RCC 7860 (cell line): ENCODE measurements around the gene VCX3B.
A peak's percentile ranks its signal among the peaks of the same experiment; 100 is the strongest.
"Not testable (repeated sequence)": the region's sequence is repeated elsewhere in the genome, so short reads cannot be mapped to it uniquely, and the experiment has no call there.

Experiments
- DNase-seq: peaks from one replicate; pipeline ENCODE4 v3.0.0-alpha.2; 2015; ENCODE audit warnings: low spot score
- FAIRE-seq: peaks from 2 replicates; lab custom pipeline; 2012; peaks lifted over from hg19 to GRCh38; lab: Jason Lieb, UNC

VCX3B gene

DNA sequence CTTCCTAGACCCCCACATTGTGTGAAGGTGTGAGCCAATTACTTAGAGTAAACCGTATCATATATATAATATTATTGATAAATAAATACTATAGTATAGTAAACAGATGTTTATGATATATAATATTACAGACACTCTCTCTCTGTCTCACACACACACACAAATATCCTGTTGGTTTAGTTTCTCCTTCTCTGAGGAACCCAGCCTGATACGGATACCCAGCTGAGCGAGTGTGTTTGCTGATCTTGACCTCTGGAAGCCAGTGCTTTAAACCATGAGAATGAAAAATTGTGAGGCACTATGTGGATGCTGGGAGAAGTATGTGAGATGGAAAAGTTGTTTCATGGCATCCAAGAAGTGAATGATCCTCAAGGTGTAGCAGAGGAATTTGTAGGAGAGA is at the start of gene VCX3B:
TSS of gene VCX3B (plus strand) at position 301 of the 400 bp plus-strand sequence. CDS start 621 bp downstream, outside the sequence.
- DNase-seq, FAIRE-seq: not testable (repeated sequence)

DNA sequence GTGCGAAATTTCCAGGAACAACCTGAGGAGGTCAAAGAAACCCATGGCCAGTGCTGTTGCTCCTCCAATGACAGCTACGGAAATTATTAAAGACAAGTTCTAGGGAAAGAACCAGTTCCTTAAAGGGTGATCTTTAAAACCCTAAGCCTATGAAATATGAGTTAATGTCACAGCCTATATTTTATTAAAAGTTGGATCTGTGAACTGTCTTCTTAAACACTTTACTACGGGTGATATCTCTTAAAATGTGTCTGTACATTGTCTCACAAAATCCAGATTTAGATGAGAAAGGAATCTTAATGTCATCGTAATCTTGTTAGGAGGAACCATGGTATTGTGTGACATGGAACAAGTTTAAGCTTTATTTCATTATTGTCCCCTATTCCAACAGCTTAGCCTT is 46.3 kb upstream of the VCX3B start:
- FAIRE-seq (no peak), DNase-seq (no peak)

DNA sequence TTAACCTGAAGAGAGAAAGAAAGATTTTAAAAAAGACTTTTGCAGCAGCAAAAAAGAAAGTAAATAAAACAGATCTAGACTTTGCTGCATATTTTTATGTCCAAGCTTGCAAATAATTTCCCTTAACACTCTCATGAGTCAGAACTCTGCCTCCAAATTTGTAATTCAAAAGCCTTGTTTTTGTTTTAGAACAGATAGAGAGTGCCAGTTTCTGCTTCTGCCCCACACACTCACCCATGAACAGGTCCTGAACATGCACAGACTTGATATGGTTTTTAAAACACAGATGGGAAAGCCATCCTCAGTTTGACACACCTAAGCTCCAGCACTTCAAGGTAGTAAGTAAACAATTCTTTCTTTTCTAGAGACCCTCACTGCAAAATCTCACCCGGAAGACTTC is 39.7 kb upstream of the VCX3B start:
- no peak for DNase-seq
- no peak for FAIRE-seq

DNA sequence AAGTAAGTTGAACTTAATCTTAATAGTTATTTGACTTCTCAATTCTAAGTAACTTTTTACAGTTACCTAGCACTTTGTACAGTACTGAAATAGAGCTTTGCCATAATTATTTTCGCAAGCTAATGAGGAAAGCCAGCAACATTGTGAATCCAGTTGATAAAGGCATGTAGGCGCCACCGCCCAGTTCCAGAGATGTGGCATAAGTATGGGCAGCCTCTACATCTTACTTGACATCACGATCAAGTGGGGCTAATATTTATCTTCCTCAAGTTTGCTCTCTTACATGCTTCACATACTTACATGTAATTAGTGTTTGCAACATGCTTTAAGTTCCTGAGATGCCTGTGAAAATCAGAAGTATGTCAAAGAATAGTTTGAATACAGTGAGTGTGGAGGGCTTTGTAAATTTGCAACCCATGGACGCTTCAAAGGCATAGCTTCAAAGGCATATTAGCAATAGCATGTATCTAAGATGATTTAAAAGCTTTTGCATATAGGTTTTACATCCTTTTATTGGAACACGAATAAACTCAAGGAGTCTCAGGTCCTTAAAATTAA is 34.9 kb upstream of the VCX3B start:
- DNase-seq (no peak), FAIRE-seq (no peak)

DNA sequence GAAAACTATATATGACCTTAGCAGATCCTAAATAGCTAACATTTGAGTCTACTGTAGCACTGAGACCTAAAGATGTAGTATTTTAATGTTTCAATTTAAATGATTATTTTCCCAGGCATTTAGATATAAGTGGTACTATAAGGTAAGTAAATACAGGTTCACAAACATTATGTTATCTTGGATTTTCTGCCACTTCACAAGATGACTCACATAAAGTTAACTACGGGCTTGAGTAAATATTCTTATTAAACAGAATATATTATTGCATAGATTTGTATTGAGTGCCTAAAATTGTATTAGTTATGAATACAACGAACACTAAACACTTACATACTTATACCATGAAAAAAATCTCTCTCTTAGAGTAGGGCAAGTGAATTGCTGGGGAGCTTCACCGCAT is 34.2 kb upstream of the VCX3B start:
- no peak for DNase-seq
- FAIRE-seq = no peak

DNA sequence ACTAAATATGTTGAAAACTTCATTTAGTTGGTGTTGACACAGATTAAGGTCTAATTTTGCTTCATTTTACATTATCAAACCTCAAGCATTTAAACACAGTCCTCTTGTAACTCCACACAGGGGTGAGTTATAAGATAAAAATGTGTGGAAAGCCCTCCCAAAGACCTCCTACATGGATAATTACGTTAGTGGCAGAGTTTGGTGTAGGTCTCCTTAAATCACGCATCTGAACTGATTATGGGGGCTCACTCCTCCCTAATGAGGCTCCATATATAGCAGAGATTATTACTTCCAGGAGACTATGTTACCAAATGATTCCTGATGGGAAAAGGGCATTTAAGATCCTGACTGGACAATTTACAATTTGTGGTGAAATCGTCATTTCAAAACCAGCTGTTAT is 32.2 kb upstream of the VCX3B start:
- no peak for DNase-seq
- FAIRE-seq = no peak

DNA sequence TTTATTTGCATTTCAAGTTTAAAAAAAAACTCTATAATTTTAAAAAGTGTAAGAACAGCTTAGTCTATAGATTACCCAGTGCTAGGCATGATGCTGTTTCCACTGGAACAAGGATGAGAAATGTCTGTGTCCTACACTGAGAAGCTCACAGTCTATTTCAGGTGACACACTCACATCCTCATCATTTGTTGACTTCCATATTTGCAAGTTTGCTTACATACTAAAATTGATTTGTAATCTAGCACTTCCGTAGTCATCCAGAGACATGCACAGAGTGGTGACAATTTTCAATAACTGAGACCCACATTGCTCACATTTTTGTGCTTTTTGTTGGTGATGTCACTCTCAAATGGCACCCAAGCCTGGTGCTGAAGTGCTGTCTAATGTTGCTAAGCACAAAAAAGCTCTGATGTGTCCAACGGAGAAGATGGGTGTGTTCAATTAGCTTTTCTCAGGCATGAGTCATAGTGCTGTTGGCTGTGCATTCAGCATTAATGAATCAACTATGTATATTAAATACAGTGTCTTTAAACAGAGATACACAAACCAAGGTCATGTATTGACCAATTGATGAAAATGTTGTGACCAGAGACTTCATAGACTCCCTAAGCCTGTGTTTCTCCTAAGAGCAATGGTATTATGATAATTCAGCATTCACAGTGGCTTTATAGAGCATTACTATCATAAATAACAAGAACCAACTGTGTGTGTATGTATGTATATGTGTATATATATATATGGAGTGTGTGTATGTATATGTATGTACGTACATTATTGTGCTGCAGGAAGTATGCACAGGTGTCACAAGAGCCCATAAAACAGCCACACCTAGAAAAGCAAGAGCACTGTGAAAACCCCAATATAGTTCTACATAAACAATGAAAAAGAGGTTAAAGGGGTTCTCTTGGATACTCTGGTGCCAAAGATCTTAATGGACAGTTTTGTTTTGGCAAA is 31.2 kb upstream of the VCX3B start:
- DNase-seq (no peak), FAIRE-seq (no peak)

DNA sequence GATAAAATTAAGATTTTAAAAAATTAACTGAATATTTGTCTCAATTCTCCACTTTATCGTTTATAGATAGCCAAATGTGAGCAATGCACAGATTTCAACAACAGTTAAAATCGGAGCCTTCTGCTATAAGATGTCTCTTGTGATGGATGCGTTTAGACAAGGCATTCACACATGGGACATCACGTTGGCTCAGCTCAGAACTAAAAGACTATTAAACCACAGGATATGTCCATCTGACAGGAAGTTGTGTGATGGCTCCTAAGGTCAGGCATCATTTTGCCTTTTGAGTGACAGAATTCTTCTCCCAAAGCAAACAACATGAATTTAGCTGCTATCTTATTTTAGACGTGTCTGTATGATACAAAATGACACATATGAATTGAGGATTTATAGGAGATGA is 17.3 kb upstream of the VCX3B start:
- DNase-seq (no peak), FAIRE-seq (no peak)

DNA sequence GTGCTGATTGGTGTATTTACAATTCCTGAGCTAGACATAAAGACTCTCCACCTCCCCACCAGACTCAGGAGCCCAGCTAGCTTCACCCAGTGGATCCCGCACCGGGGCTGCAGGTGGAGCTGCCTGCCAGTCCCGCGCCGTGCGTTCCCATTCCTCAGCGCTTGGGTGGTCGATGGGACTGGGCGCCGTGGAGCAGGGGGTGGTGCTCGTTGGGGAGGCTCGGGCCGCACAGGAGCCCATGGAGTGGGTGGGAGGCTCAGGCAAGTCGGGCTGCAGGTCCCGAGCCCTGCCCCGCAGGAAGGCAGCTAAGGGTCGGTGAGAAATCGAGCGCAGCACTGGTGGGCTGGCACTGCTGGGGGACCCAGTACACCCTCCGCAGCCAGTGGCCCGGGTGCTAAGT is 12.3 kb upstream of the VCX3B start:
- FAIRE-seq, DNase-seq: not testable (repeated sequence)

DNA sequence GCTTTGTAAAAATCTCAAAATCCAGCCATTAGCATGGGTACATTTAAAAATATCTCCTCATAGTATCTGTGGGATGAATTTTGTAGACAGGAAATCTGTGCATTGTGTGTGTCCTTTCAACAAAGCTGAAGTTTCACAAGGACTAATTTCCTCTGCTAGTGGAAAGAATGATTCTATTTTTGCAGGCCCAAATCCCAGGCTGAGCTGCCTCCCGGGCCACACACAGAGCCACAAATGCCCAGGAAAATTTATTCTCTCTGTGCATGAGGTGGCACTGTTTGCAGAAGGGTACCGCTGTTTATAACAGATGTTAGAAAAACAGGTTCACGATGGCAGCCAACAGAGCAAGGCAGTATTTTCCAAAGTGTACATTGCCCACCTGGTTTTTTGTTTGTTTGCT is 11.0 kb upstream of the VCX3B start:
- no peak for DNase-seq
- FAIRE-seq = no peak

DNA sequence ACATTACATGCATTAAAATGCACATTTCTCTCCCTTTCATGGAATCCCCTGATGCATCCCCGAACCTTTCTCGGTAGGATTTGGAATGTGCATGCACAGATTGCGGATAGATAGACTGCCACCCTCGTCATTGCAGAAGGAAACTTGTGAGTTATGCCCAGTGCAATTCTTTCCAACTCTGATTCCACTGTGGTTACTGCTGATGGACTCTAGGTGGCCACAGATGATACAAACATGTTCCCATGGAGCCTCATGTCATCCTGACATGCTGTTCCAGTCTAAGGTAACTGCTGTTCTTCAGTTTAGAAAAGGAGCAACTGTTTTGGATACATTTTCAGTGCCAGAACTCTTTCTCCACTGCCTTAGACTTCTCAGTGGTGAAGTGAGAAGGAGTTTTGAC is 9.1 kb upstream of the VCX3B start:
- no peak for FAIRE-seq
- no peak for DNase-seq

DNA sequence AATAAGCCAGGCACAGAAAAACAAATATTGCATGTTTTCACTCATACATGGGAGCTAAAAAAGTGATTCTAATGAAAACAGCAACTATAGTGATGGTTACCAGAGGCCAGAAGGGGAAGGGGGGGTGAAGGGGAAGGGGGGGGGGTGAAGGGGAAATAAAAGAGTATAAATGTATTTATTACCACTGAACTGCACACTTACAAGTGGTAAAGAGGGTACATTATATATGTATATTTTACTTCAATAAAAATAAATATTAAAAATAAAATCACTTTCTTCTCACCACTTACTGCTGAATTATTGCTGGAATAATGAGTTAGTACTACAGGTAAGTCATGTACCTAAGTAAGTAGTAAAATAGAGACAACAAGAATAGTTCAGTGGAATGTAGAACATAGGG is 2.1 kb upstream of the VCX3B start:
- FAIRE-seq (no peak), DNase-seq (no peak)

DNA sequence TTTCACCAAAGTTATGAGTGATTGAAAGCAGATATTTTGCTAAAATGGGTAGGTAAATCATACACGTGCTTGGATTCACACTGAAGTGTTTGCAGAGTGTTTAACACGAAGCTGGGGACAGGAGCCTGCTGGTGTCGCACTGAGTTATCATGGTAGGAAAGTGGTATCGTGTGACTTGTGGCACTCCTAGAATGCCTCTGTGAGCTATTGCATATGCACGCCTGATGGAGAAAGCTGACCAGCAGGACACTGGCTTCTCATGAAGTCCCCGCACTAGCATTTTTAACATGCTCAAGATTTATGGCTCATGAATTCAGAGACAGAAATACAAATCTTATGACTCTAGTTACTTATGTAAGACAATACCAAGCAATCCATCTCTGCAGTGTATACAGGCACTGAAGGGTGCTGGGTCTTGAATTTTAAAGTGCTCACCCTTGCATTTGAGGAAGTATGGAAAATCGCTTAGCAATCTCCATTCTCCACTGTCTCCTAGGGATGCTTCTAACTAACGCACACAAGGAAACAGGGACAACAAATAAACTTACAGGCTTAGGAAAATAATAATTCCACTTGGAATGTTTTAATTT is 19.8 kb downstream of the VCX3B start:
- DNase-seq = no peak
- FAIRE-seq = no peak

DNA sequence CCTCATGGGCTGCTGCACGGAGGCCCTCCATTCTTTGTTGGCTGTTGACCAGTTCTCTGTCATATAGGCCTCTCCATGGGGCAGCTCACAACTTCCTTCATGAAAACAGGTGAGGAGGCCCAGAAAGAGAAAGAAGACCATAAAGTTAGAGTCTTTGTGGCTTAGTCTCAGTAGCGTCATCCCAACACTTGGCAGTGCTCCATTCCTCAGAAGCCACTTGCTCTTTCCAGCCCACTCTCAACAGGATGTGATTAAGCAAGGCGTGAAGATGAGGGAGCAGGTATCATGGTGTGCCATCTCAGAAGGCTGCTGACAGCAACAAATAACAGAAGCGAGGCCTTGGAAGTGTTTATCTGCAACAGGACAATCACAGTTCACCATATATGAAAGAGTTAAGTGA is 30.4 kb downstream of the VCX3B start:
- not testable (repeated sequence) for FAIRE-seq, DNase-seq

DNA sequence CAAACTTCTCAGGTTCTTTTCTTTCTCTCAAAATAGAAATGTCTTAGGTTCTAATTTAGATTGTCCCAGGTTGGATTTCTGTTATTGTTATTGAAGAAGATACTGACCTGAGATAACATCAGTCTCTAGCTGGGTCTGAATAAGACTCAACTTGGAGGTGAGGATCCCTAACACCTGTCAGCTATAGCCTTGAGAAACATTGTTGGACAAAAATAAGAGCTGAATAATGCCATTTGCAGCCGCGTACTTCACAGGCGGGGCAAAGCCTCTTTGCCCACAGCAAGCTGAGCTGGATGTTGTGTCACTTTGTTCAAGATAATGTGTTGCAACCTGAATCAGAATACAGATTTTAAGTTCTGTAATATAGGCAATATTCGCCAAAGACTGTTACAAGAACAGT is 35.6 kb downstream of the VCX3B start:
- FAIRE-seq (no peak), DNase-seq (no peak)

DNA sequence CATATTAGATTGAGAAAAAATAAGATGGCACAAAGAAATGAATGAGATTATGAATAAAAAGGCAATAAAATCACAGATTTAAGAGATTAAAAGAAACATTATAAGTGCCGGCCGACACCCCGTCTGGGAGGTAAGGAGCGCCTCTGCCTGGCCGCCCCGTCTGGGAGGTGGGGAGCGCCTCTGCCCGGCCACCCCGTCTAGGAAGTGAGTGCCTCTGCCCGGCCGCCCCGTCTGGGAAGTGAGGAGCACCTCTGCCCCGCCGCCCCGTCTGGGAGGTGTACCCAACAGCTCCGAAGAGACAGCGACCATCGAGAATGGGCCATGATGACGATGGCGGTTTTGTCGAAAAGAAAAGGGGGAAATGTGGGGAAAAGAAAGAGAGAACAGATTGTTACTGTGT is 37.5 kb downstream of the VCX3B start:
- not testable (repeated sequence) for FAIRE-seq, DNase-seq

DNA sequence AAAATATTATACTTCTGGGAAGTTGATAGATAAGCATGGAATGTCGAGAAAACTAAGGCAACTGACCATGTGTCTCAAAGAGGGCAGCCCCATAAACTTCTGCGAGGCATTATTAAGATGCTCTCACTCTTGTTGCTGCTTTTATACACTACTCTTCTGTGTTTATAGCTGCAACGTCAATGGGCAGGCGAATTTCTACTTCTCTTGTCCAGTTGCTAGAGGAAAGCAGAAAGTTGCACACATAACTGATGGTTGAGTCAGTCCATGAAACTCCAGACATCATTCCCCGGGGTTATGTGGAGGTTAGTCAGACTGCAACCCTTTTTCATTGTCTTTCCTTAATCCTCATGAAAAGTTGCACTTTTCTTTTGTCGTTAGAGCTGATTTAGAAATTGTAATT is 39.8 kb downstream of the VCX3B start:
- FAIRE-seq = no peak
- peak; percentile 3 for DNase-seq
